GM18907 (cell line): ENCODE results near the gene GNPTAB.
"Not testable (repeated sequence)": the region's sequence is repeated elsewhere in the genome, so short reads cannot be mapped to it uniquely, and the experiment has no call there.

Experiments
- ATAC-seq: cut with Tn5 transposase; IDR thresholded peaks from one replicate; pipeline ENCODE4 v1.9.1; 2021; ENCODE audit warnings: mild to moderate bottlenecking, moderate library complexity; ENCODE audit not compliant: unreplicated experiment

The GNPTAB gene

GRCh38 chr12:101854747-101855146 lies 24.0 kb upstream of the GNPTAB start:
- peak; percentile 61 for ATAC-seq

GRCh38 chr12:101852998-101853397 lies 22.2 kb upstream of the GNPTAB start:
- no peak for ATAC-seq

- ATAC-seq: no peak
Observed at GRCh38 chr12:101850199-101850598, 19.4 kb upstream of the GNPTAB start.

- no peak for ATAC-seq
Observed at GRCh38 chr12:101847325-101847724, 16.6 kb upstream of the GNPTAB start.

GRCh38 chr12:101845137-101845711 lies 14.5 kb upstream of the GNPTAB start:
- ATAC-seq: no peak

- ATAC-seq: no peak
Observed at GRCh38 chr12:101841069-101841468, 10.3 kb upstream of the GNPTAB start.

- ATAC-seq: no peak
Observed at GRCh38 chr12:101839324-101840283, 8.8 kb upstream of the GNPTAB start.

GRCh38 chr12:101838628-101839323 lies 8.0 kb upstream of the GNPTAB start:
- peak; percentile 77 for ATAC-seq

GRCh38 chr12:101832030-101832429 lies 1.3 kb upstream of the GNPTAB start:
- ATAC-seq: no peak

GRCh38 chr12:101829639-101830366 lies 956 bp downstream of the GNPTAB start:
- ATAC-seq: no peak

- ATAC-seq: no peak
Observed at GRCh38 chr12:101828463-101829196, 2.1 kb downstream of the GNPTAB start.

- no peak for ATAC-seq
Observed at GRCh38 chr12:101826766-101827368, 3.9 kb downstream of the GNPTAB start.

- ATAC-seq: no peak
Observed at GRCh38 chr12:101824831-101825230, 5.9 kb downstream of the GNPTAB start.

GRCh38 chr12:101823891-101824290 lies 6.9 kb downstream of the GNPTAB start:
- ATAC-seq: peak; percentile 85

GRCh38 chr12:101823039-101823438 lies 7.7 kb downstream of the GNPTAB start:
- no peak for ATAC-seq

GRCh38 chr12:101819467-101819866 lies 11.3 kb downstream of the GNPTAB start:
- ATAC-seq: peak; percentile 52

- ATAC-seq: not testable (repeated sequence)
Observed at GRCh38 chr12:101818689-101819088, 12.1 kb downstream of the GNPTAB start.

- no peak for ATAC-seq
Observed at GRCh38 chr12:101813117-101813516, 17.6 kb downstream of the GNPTAB start.

- not testable (repeated sequence) for ATAC-seq
Observed at GRCh38 chr12:101812716-101813115, 18.0 kb downstream of the GNPTAB start.

- ATAC-seq: not testable (repeated sequence)
Observed at GRCh38 chr12:101811342-101811741, 19.4 kb downstream of the GNPTAB start.
